CD8-positive, alpha-beta memory T cell (primary cell): ENCODE measurements around the gene LRRC8B. TPM values are rescaled to one million over a fixed set of nuclear protein-coding genes. Genes with fewer than 3 reads are reported as not detected.
A peak's percentile ranks its signal among the peaks of the same experiment; 100 is the strongest.

Source experiments
- CTCF ChIA-PET: fragments of 350-600 bp; sonication (Branson Sonifier 250); formaldehyde crosslinking; loops from one replicate; lab custom pipeline; 2021; ENCODE audit warnings: antibody characterized with exemption; lab: Charles Lee
- POLR2A ChIA-PET: fragments of 350-600 bp; sonication (Branson Sonifier 250); formaldehyde crosslinking; loops from one replicate; lab custom pipeline; 2021; ENCODE audit warnings: antibody characterized with exemption; lab: Charles Lee
- DNase-seq, 5 donors: peaks; one replicate each; pipeline versions ENCODE4 v3.0.0 to v3.0.0-alpha.2; 2020 to 2022; ENCODE audit warnings: mixed read lengths in 1 of 5
- H3K27ac ChIP-seq: one replicate; pipeline ENCODE4 v1.7.0; 2013; ENCODE audit warnings: low read depth, mild to moderate bottlenecking, low read length, moderate library complexity
- H3K27me3 ChIP-seq: 2 replicates; pipeline ENCODE4 v1.7.0; 2013; ENCODE audit warnings: low read length, mild to moderate bottlenecking; ENCODE audit not compliant: insufficient read depth, poor library complexity, severe bottlenecking
- H3K36me3 ChIP-seq: 2 replicates; pipeline ENCODE4 v1.7.0; 2013; ENCODE audit warnings: mild to moderate bottlenecking, low read length, moderate library complexity; ENCODE audit not compliant: insufficient read depth
- H3K4me1 ChIP-seq: 2 replicates; pipeline ENCODE4 v1.7.0; 2013; ENCODE audit warnings: mild to moderate bottlenecking, low read length, moderate library complexity; ENCODE audit not compliant: insufficient read depth
- H3K4me3 ChIP-seq: 2 replicates; pipeline ENCODE4 v1.7.0; 2013; ENCODE audit warnings: mild to moderate bottlenecking, low read length
- H3K9me3 ChIP-seq: 2 replicates; pipeline ENCODE4 v1.7.0; 2013; ENCODE audit warnings: mild to moderate bottlenecking, low read length
- H3K27ac Mint-ChIP-seq, 8 donors: one replicate each; pipeline ENCODE4 v1.8.0; 2020 to 2021; ENCODE audit warnings: mixed read lengths in 8 of 8, mild to moderate bottlenecking in 6 of 8, inconsistent platforms in 3 of 8, moderate library complexity in 3 of 8
- H3K27me3 Mint-ChIP-seq, 2 donors: one replicate each; pipeline ENCODE4 v1.8.0; 2020 to 2021; ENCODE audit warnings: mixed read lengths in 2 of 2, mild to moderate bottlenecking in 1 of 2, moderate library complexity in 1 of 2
- H3K36me3 Mint-ChIP-seq, 3 donors: one replicate each; pipeline ENCODE4 v1.8.0; 2020 to 2021; ENCODE audit warnings: mixed read lengths in 3 of 3, inconsistent platforms in 1 of 3, mild to moderate bottlenecking in 1 of 3
- H3K4me1 Mint-ChIP-seq, 3 donors: one replicate each; pipeline ENCODE4 v1.8.0; 2020 to 2021; ENCODE audit warnings: mixed read lengths in 3 of 3, inconsistent platforms in 1 of 3, mild to moderate bottlenecking in 1 of 3
- H3K4me3 Mint-ChIP-seq, 7 donors: one replicate each; pipeline ENCODE4 v1.8.0; 2020 to 2021; ENCODE audit warnings: mixed read lengths in 7 of 7, mild to moderate bottlenecking in 6 of 7, moderate library complexity in 4 of 7, inconsistent platforms in 2 of 7
- H3K9me3 Mint-ChIP-seq, 5 donors: one replicate each; pipeline ENCODE4 v1.8.0; 2020 to 2022; ENCODE audit warnings: mixed read lengths in 5 of 5, mild to moderate bottlenecking in 3 of 5, moderate library complexity in 2 of 5, inconsistent platforms in 1 of 5
- polyA plus RNA-seq: library from polyadenylated mRNA; unstranded; fragments of 300-500 nt; fragmentation: Illumina TruSeq; gene quantifications from one replicate; pipeline ENCODE4 v1.2.3, GENCODE V29; 2021
- total RNA-seq, 2 experiments: library from RNA; stranded (reverse); gene quantifications; one replicate each; pipeline ENCODE4 v1.2.3, GENCODE V29; 2021

LRRC8B gene
- total and polyA plus RNA-seq, 3 experiments from 2014 or later = 16.3 to 39.5 (median 36.9) TPM

DNA sequence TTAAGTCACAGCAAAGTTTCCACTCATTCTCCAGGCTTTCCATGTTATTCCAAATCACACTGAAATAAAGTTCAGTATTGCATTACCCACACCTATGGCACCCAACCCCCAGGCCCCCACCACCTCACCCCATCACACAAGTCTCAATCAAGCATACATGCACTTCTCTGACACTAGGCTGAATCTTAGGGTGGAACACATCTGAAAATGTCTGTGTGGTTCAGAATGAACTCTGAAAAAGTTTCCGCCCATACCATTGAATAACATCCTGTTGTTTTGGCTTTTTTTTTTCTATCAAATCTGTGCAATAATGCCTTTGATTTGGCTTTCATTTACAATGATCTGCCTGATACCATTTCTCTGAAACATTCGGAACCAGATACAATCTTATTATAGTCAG is 82.5 kb downstream of the LRRC8B start:
- no peaks in the 10 kb centered on the region for H3K36me3 Mint-ChIP-seq
- H3K27me3 ChIP-seq = no peaks in the 10 kb centered on the region
- H3K4me1 Mint-ChIP-seq = peaks cover 89 to 99% (median 96%) of the 10 kb centered on the region in 3 donors
- H3K9me3 ChIP-seq = no peaks in the 10 kb centered on the region
- H3K36me3 ChIP-seq = no peaks in the 10 kb centered on the region
- peak in 3 of 5 donors; percentile 69 to 79 (median 71) for DNase-seq
- ChIA-PET CTCF (interaction anchor here (0.9 to 23.6 kb wide), 7 partner anchors 10 to 156 kb away, joined by 3 to 403 read pairs (median 14); partner anchors contain the start of gene LRRC8C), POLR2A (interaction anchor here (0.6 to 6.9 kb wide), 7 partner anchors 14 to 156 kb away, joined by 3 to 90 read pairs (median 8); partner anchors contain the start of genes LRRC8B and LRRC8C)
- peaks cover 98% of the 10 kb centered on the region for H3K4me1 ChIP-seq
- peak overlapping the region; percentile 56 to 92 (median 82) for H3K4me3 Mint-ChIP-seq
- H3K27ac ChIP-seq = peak overlapping the region; percentile 73
- H3K4me3 ChIP-seq = peak overlapping the region; percentile 57
- peaks cover 0 to 3% of the 10 kb centered on the region in 2 donors for H3K27me3 Mint-ChIP-seq
- H3K9me3 Mint-ChIP-seq = no peaks in the 10 kb centered on the region
- H3K27ac Mint-ChIP-seq = peak overlapping the region; percentile 77 to 99 (median 97)

DNA sequence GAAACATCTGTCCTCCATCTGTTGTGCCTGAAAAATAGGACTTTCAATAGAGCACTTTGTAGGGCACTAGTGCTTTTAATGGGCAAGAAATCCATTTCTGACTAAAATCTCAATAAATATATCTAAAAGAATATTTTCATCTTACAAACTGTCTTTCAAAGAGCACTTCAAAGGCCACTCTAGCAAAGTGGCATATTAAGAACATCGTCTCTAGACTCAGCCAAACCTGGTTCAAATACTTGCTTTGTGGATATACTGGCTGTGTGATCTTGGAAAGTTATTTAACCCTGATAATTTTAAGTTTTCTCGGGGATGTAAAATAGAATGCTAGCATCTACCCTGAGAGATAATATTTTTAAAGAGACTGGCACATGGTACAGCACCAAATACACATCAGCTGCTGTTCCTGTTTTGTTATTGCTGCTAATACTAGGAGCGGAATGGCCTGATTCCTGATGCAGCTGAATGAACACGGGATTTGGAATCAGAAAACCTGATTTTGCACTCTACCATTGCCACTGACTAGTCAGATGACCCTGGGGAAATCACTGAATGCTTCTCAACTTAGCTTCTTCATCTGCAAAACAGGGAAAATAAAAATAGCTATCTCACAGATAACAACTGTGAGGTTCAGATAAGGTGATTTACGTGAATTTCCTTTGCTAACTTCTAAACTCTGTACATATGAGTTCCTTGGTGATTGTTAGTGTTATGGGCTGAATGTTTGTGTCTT is 83.1 kb downstream of the LRRC8B start:
- H3K27me3 ChIP-seq = no peaks in the 10 kb centered on the region
- POLR2A ChIA-PET = interaction anchor here (0.5 to 6.9 kb wide), 14 partner anchors 9 to 236 kb away, joined by 3 to 90 read pairs (median 4); partner anchors contain the start of genes LRRC8B and LRRC8C
- H3K4me3 ChIP-seq = peak overlapping the region; percentile 57
- peak overlapping the region; percentile 78 to 94 (median 90) for H3K4me3 Mint-ChIP-seq
- CTCF ChIA-PET = interaction anchor here (0.9 to 23.6 kb wide), 11 partner anchors 7 to 156 kb away, joined by 3 to 403 read pairs (median 9); partner anchors contain the start of gene LRRC8C
- H3K27me3 Mint-ChIP-seq = peaks cover 0 to 3% of the 10 kb centered on the region in 2 donors
- H3K36me3 ChIP-seq = no peaks in the 10 kb centered on the region
- H3K36me3 Mint-ChIP-seq = no peaks in the 10 kb centered on the region
- H3K4me1 Mint-ChIP-seq = peaks cover 91 to 99% (median 97%) of the 10 kb centered on the region in 3 donors
- no peaks in the 10 kb centered on the region for H3K9me3 ChIP-seq
- H3K27ac Mint-ChIP-seq = peak overlapping the region; percentile 92 to 99 (median 98)
- DNase-seq = no peak
- H3K27ac ChIP-seq = peak overlapping the region; percentile 73
- no peaks in the 10 kb centered on the region for H3K9me3 Mint-ChIP-seq
- H3K4me1 ChIP-seq = peaks cover 98% of the 10 kb centered on the region

DNA sequence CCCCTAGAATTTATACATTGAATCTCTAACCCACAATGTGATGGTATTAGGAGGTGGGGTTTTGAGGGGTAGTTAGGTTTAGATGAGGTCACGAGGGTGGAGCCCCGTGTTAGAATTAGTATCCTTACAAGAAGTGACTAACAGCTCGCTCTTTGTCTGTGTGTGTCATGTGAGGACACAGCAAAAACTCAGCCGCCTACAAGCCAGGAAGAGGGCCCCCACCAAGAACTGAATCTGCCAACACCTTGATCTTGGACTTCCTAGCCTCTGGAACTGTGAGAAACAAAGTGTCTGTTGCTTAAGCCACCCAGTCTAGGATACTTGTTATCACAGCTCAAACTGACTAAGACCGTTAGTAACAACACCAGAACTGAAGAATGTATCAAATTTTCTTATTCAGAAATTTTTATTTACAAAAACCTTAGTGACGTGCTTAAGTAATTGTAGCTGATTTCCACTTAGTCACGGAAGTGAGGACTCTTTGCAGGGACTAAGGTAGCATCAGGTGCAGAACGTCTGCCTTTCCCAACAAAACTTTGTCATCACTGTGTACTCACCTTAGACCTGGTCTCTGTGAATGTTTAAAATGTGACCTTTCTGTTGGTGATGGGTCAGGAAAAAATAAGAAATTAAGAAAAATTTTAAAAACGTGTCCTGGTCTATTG is 83.8 kb downstream of the LRRC8B start:
- H3K9me3 Mint-ChIP-seq = no peaks in the 10 kb centered on the region
- peak overlapping the region; percentile 73 for H3K27ac ChIP-seq
- DNase-seq = peak; percentile 46 to 89 (median 81)
- peak overlapping the region; percentile 57 for H3K4me3 ChIP-seq
- H3K27ac Mint-ChIP-seq = peak overlapping the region; percentile 92 to 99 (median 98)
- ChIA-PET CTCF (interaction anchor here (1.0 to 23.6 kb wide), 11 partner anchors 8 to 155 kb away, joined by 3 to 403 read pairs (median 9); partner anchors contain the start of genes LRRC8B and LRRC8C), POLR2A (interaction anchor here (0.5 to 6.9 kb wide), 14 partner anchors 9 to 387 kb away, joined by 3 to 90 read pairs (median 4); partner anchors contain the start of genes LRRC8B, LRRC8C and ZNF326)
- H3K4me3 Mint-ChIP-seq = peak overlapping the region; percentile 78 to 94 (median 90)
- no peaks in the 10 kb centered on the region for H3K36me3 Mint-ChIP-seq
- H3K4me1 ChIP-seq = peaks cover 95% of the 10 kb centered on the region
- peaks cover 89 to 99% (median 97%) of the 10 kb centered on the region in 3 donors for H3K4me1 Mint-ChIP-seq
- no peaks in the 10 kb centered on the region for H3K36me3 ChIP-seq
- H3K27me3 ChIP-seq = no peaks in the 10 kb centered on the region
- H3K9me3 ChIP-seq = no peaks in the 10 kb centered on the region
- peaks cover 0 to 3% of the 10 kb centered on the region in 2 donors for H3K27me3 Mint-ChIP-seq

DNA sequence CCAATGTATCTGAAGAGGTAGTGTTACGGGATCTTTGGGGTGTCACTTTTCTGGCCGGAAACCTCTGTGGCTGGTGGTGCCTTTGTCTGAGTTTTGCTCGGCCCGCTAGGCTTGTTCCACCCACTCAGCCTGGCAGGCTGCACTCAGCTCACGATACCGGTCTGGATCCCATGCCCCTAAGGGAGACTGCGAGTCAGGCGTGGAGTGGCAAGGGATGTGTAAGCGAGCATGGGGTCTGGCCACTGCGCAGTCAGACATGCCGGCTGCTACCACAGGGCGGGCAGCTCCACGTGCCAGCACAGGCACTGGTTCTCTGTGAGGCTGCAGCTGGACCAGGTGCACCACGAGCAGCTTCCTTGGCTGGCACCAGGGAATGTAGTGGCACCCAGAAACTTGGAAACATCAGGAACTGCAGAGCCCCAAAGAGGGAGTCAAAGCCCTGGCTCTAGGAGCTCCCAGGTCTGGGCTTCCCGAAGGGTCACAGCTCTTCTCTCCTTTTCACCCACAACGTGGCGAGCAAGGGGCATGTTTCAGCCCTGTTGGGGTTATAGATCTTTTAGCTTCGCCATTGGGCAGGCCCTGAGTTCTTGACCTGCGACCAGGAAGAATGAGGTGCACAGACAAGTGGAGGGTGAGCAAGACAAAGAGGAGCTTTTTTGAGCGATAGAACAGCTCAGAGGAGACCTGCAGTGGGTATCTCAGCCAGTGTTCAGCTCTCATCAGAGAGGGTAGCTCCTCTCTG is 84.5 kb downstream of the LRRC8B start:
- Histone ChIP-seq H3K4me1 (peaks cover 88% of the 10 kb centered on the region), H3K27ac (peak overlapping the region; percentile 73), H3K4me3 (peak overlapping the region; percentile 57), H3K27me3 (no peaks in the 10 kb centered on the region), H3K9me3 (no peaks in the 10 kb centered on the region), H3K36me3 (no peaks in the 10 kb centered on the region)
- H3K4me3 Mint-ChIP-seq = peak overlapping the region; percentile 78 to 94 (median 90)
- H3K4me1 Mint-ChIP-seq = peaks cover 89 to 98% (median 97%) of the 10 kb centered on the region in 3 donors
- ChIA-PET POLR2A (interaction anchor here (0.5 to 6.9 kb wide), 12 partner anchors 10 to 587 kb away, joined by 3 to 90 read pairs (median 4); partner anchors contain the start of genes LRRC8B, LRRC8C and ZNF326), CTCF (interaction anchor here (0.8 to 23.6 kb wide), 13 partner anchors 9 to 154 kb away, joined by 3 to 403 read pairs (median 8); partner anchors contain the start of genes LRRC8B and LRRC8C)
- H3K9me3 Mint-ChIP-seq = no peaks in the 10 kb centered on the region
- H3K27me3 Mint-ChIP-seq = peaks cover 0 to 3% of the 10 kb centered on the region in 2 donors
- peak; percentile 47 to 85 (median 64) for DNase-seq
- peak overlapping the region; percentile 92 to 99 (median 98) for H3K27ac Mint-ChIP-seq
- no peaks in the 10 kb centered on the region for H3K36me3 Mint-ChIP-seq

DNA sequence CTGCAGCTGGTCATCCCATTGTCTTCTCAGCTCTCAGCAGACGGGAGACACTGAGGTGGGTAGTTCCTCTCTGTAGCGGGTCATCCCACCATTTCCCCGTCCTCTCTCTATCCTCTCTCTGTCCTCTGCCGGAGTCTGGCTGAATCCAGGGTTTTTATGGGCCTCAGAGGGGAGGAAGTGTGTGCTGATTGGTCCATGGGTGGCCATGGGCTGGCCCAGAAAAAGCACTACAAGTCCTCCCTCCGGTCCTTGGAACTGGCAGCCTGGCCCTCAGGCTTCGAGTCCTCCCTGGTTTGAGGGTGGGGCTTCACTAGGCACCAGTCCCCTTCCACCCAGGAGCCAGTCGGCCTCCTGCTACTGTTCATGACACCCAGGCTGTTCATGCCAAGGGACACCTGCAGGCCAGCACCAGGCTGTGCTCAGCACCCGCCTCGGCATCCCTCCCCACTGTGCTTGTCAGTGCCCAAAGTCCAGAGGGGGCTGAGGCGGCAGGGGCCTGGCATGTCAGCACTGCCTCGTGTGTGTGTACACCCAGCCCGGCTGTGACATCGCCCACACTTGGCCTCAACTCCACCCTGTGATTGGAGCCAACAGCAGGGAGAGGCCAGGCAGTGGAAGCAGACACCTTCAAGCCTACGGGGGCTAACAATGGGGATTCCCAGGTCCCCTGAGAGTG is 85.3 kb downstream of the LRRC8B start:
- CTCF ChIA-PET = interaction anchor here (0.8 to 23.6 kb wide), 11 partner anchors 10 to 153 kb away, joined by 3 to 403 read pairs (median 8); partner anchors contain the start of genes LRRC8B and LRRC8C
- H3K27ac ChIP-seq = peak overlapping the region; percentile 73
- Mint-ChIP-seq H3K9me3 (no peaks in the 10 kb centered on the region), H3K4me3 (peak overlapping the region; percentile 78 to 94 (median 90)), H3K4me1 (peaks cover 84 to 98% (median 97%) of the 10 kb centered on the region in 3 donors), H3K27me3 (peaks cover 0 to 3% of the 10 kb centered on the region in 2 donors), H3K36me3 (no peaks in the 10 kb centered on the region), H3K27ac (peak overlapping the region; percentile 92 to 99 (median 98))
- peak in 4 of 5 donors; percentile 18 to 47 (median 41) for DNase-seq
- H3K9me3 ChIP-seq = no peaks in the 10 kb centered on the region
- H3K27me3 ChIP-seq = no peaks in the 10 kb centered on the region
- peak overlapping the region; percentile 57 for H3K4me3 ChIP-seq
- POLR2A ChIA-PET = interaction anchor here (0.5 to 6.9 kb wide), 7 partner anchors 13 to 588 kb away, joined by 3 to 90 read pairs (median 9); partner anchors contain the start of genes LRRC8B and LRRC8C
- peaks cover 80% of the 10 kb centered on the region for H3K4me1 ChIP-seq
- H3K36me3 ChIP-seq = no peaks in the 10 kb centered on the region

DNA sequence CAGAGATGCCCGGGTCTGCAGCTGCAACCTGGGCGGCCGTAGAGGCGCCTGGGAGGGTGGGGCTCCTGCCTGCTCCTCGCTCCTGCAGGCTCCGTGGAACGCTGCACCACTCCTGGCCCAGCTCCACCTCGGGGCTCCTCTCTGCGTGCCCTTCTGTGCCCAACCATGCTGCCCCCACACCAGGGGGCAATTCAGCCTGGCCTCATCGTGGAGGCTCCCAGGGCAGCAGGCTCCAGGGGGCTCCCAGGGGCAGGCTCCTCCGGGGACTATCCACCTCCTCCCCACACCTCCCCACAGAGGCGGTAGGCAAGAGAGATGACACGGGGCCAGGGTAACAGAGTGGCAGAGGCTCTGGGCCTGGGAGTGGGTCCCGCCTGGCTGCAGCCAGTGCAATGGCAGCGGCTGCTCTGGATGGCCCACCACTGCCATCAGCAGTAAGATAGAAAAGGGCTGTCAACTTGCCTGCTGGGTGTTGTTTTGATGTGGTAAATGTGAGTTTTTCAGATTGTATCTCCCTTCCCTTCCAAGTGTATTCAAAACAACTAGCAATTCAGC is 85.9 kb downstream of the LRRC8B start:
- Histone ChIP-seq H3K36me3 (no peaks in the 10 kb centered on the region), H3K27ac (peak overlapping the region; percentile 18), H3K27me3 (no peaks in the 10 kb centered on the region), H3K4me3 (peak overlapping the region; percentile 57), H3K4me1 (peaks cover 74% of the 10 kb centered on the region), H3K9me3 (no peaks in the 10 kb centered on the region)
- Mint-ChIP-seq H3K36me3 (no peaks in the 10 kb centered on the region), H3K27me3 (peaks cover 0 to 3% of the 10 kb centered on the region in 2 donors), H3K4me3 (peak overlapping the region; percentile 78 to 92 (median 86)), H3K27ac (peak overlapping the region; percentile 90 to 99 (median 98)), H3K9me3 (no peaks in the 10 kb centered on the region), H3K4me1 (peaks cover 78 to 97% (median 95%) of the 10 kb centered on the region in 3 donors)
- peak; percentile 41 to 82 (median 80) for DNase-seq
- POLR2A ChIA-PET = interaction anchor here (1.1 to 6.9 kb wide), 7 partner anchors 12 to 111 kb away, joined by 4 to 90 read pairs (median 5); partner anchors contain the start of genes LRRC8B and LRRC8C
- CTCF ChIA-PET = interaction anchor here (0.9 to 23.6 kb wide), 13 partner anchors 10 to 378 kb away, joined by 3 to 403 read pairs (median 8); partner anchors contain the start of gene LRRC8C
